Measurements from ENCODE around the gene CACNA1I.

CACNA1I gene

GRCh38 chr22:39651053-39651996, 80.8 kb downstream of the CACNA1I start:
- no peak for DNase-seq

- no peak for DNase-seq
Observed at GRCh38 chr22:39652990-39653786, 82.6 kb downstream of the CACNA1I start.

GRCh38 chr22:39653787-39654077, 83.2 kb downstream of the CACNA1I start:
- DNase-seq, result no peak

GRCh38 chr22:39654131-39654926, 83.8 kb downstream of the CACNA1I start:
- no peak for DNase-seq

- DNase-seq, result no peak
Observed at GRCh38 chr22:39655004-39655579, 84.5 kb downstream of the CACNA1I start.

GRCh38 chr22:39655831-39656230, 85.3 kb downstream of the CACNA1I start:
- DNase-seq, result no peak

- no peak for DNase-seq
Observed at GRCh38 chr22:39656495-39657490, 86.2 kb downstream of the CACNA1I start.

- DNase-seq, result no peak
Observed at GRCh38 chr22:39658367-39658766, 87.8 kb downstream of the CACNA1I start.

GRCh38 chr22:39658806-39659463, 88.4 kb downstream of the CACNA1I start:
- no peak for DNase-seq

- no peak for DNase-seq
Observed at GRCh38 chr22:39661501-39661841, 90.9 kb downstream of the CACNA1I start.

GRCh38 chr22:39661842-39662685, 91.5 kb downstream of the CACNA1I start:
- DNase-seq, result no peak

GRCh38 chr22:39662686-39663052, 92.1 kb downstream of the CACNA1I start:
- DNase-seq, result no peak

GRCh38 chr22:39663751-39664150, 93.2 kb downstream of the CACNA1I start:
- no peak for DNase-seq

- DNase-seq, result no peak
Observed at GRCh38 chr22:39664485-39665200, 94.1 kb downstream of the CACNA1I start.

- no peak for DNase-seq
Observed at GRCh38 chr22:39665229-39665628, 94.7 kb downstream of the CACNA1I start.

GRCh38 chr22:39665661-39666431, 95.3 kb downstream of the CACNA1I start:
- DNase-seq, result no peak

GRCh38 chr22:39666495-39666894, 95.9 kb downstream of the CACNA1I start:
- DNase-seq, result no peak

- no peak for DNase-seq
Observed at GRCh38 chr22:39666926-39667325, 96.4 kb downstream of the CACNA1I start.

GRCh38 chr22:39669432-39669831, 98.9 kb downstream of the CACNA1I start:
- no peak for DNase-seq

All from NCI-H446 (cell line).